Heart left ventricle (tissue), 13 donors: Measurements from ENCODE around the gene SAGE1.

Experiments
- CTCF ChIP-seq, 12 donors: fragments of 200-600 bp; sonication (generic) in 4 of 12; IDR thresholded peaks; one replicate each; pipeline versions ENCODE4 v1.5.0 to v1.8.0; 2018 to 2022; ENCODE audit warnings: antibody characterized with exemption in 12 of 12, mild to moderate bottlenecking in 5 of 12
- POLR2A ChIP-seq, 2 donors: fragments of 450-650 bp; IDR thresholded peaks; one replicate each; pipeline ENCODE4 v1.6.1; 2017; ENCODE audit warnings: antibody characterized with exemption in 2 of 2, mild to moderate bottlenecking in 2 of 2, moderate library complexity in 2 of 2
- donor health status: ischemic (EF 13 %, LVEDD 7.1; RV severe dilation, severe dysfunction).
- donor health status: DM: no; HTN: yes; CAD: no.
- donor health status: DM: no; HTN: no; CAD: no.
- donor health status: ischemic (EF 25% LVEDD 6.9; RV normal size, moderate dysfunction).
- donor health status: ischemic (EF 25% LVEDD 5.7; RV mildly dilated, moderate dysfunction).
- donor health status: ischemic (EF 35%, LVEDD 5.7; RV mildly dilated, moderate dysfunction).
- donor health status: nonischemic (EF 11% LVEDD 7.7; RV severe dilation, severe dysfunction).
- donor health status: DM: yes; HTN: yes; CAD: no.
- donor health status: PGD.
- donor health status: ischemic (EF 29% LVEDD 5.4; RV normal size, mild dysfunction).
- donor health status: nonischemic (EF 23%, LVEDD 6.1; RV moderate dilation, normal function).

- TF ChIP-seq CTCF (IDR thresholded peaks at IDR 0.05) (no peak), POLR2A (IDR thresholded peaks at IDR 0.05) (no peak)
Observed at GRCh38 chrX:135893294-135893817, at the start of gene SAGE1, which contains the start of gene CT45A10.
